SK-N-SH treated with all-trans-retinoic acid at 6 μM for 48 hours (cell line): ENCODE data around the gene SDK1.

Experiments used
- GLIS3 ChIP-seq: fragments of 250-450 bp; sonication (Bioruptor Pico); IDR thresholded peaks from 2 replicates; pipeline ENCODE4 v1.5.0; 2020; ENCODE audit warnings: mild to moderate bottlenecking, moderate library complexity
- ZNF70 ChIP-seq: fragments of 450-650 bp; formaldehyde crosslinking; IDR thresholded peaks from 2 replicates; pipeline ENCODE4 v1.5.0; 2020; ENCODE audit warnings: mild to moderate bottlenecking, moderate library complexity
- TF ChIP-seq, protein P1 (sequence below): fragments of 250-450 bp; sonication (Bioruptor Pico); IDR thresholded peaks from 2 replicates; pipeline ENCODE4 v1.8.0; 2021; ENCODE audit warnings: low read depth, mild to moderate bottlenecking, moderate library complexity, borderline replicate concordance
- TF ChIP-seq, protein P2 (sequence below): fragments of 250-450 bp; sonication (Bioruptor Pico); IDR thresholded peaks from 2 replicates; pipeline ENCODE4 v1.8.0; 2020; ENCODE audit warnings: mild to moderate bottlenecking, moderate library complexity, borderline replicate concordance

DNA sequence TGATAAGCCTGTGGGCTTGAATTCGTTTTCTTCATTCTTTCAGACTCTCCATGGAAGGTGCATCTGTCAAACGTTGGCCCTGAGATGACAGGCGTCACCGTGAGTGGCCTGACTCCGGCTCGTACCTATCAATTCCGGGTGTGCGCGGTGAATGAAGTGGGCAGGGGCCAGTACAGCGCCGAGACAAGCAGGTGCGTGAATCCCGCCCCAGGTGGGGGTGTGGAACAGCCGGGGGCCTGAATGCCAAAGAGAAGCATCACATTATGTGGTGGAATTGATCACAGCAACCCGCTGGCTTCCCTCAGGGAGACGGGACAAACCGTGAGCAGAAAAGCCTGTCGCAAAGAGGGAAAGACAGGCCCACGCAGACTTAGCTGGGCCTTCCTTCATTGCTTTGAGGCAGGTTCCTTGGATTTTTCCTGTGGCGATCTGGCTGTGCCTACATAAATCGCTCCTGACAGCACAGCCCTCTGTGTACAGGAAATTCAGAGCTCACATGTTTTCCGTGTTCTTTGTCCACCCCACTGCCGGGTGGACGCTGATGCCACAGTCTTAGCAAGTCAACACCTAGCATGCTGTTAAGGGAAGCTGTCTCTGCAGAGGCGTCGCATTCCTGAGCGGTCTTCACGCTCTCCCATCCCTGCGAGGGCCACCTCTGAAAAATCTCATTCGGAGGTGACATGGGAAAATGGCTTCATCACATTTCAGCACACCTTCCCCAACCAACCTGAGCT lies 710.0 kb downstream of the SDK1 start:
- TF ChIP-seq ZNF70 (CRISPR knock-in tag) = no peak
- no peak for TF ChIP-seq GLIS3 (CRISPR knock-in tag)
- TF ChIP-seq, protein P1, sequence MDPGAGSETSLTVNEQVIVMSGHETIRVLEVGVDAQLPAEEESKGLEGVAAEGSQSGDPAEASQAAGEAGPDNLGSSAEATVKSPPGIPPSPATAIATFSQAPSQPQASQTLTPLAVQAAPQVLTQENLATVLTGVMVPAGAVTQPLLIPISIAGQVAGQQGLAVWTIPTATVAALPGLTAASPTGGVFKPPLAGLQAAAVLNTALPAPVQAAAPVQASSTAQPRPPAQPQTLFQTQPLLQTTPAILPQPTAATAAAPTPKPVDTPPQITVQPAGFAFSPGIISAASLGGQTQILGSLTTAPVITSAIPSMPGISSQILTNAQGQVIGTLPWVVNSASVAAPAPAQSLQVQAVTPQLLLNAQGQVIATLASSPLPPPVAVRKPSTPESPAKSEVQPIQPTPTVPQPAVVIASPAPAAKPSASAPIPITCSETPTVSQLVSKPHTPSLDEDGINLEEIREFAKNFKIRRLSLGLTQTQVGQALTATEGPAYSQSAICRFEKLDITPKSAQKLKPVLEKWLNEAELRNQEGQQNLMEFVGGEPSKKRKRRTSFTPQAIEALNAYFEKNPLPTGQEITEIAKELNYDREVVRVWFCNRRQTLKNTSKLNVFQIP (CRISPR knock-in tag) = no peak
- TF ChIP-seq, protein P2, sequence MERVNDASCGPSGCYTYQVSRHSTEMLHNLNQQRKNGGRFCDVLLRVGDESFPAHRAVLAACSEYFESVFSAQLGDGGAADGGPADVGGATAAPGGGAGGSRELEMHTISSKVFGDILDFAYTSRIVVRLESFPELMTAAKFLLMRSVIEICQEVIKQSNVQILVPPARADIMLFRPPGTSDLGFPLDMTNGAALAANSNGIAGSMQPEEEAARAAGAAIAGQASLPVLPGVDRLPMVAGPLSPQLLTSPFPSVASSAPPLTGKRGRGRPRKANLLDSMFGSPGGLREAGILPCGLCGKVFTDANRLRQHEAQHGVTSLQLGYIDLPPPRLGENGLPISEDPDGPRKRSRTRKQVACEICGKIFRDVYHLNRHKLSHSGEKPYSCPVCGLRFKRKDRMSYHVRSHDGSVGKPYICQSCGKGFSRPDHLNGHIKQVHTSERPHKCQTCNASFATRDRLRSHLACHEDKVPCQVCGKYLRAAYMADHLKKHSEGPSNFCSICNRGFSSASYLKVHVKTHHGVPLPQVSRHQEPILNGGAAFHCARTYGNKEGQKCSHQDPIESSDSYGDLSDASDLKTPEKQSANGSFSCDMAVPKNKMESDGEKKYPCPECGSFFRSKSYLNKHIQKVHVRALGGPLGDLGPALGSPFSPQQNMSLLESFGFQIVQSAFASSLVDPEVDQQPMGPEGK (CRISPR knock-in tag) = no peak
